ENCODE measurements around the gene CCDC18. TPM values are rescaled to one million over a fixed set of nuclear protein-coding genes. Genes with fewer than 3 reads are reported as not detected.

CCDC18 gene
- total and polyA plus RNA-seq, 2 experiments from 2014 or later: 16.3 to 47.9 TPM

DNA sequence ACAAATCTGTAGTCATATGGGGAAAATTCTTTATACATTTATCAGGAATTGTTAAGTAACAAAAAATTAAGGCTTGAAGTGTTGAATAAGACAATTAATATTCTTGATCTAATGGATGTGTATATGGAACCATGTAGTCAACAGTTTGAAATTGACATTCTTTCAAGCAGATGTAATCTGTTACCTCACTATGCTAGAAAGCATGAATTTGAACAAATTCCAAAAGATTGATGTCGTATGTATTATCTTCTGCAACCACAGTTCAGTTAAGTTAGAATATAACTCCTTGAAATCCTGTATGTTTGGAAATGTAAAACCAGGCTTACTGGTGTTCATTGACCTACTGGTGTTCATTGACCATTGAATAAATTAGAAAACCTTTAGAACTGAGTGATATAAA is 16.1 kb downstream of the CCDC18 start:
- Mint-ChIP-seq H3K4me3 (no peak overlapping the region), H3K9me3 (no peaks in the 10 kb centered on the region), H3K27ac (no peak overlapping the region)

More for the DNA sequence above, 16.1 kb downstream of the CCDC18 start:
- no peaks in the 10 kb centered on the region; the same call in 1 of the 2 replicates for H3K79me2 ChIP-seq (replicated peaks; ENCODE audit: insufficient read depth)
- no peak overlapping the region for H3K27ac ChIP-seq (ENCODE audit: low read depth)
- DNase-seq (ENCODE audit: low spot score): no peak
- TF ChIP-seq, protein P1, sequence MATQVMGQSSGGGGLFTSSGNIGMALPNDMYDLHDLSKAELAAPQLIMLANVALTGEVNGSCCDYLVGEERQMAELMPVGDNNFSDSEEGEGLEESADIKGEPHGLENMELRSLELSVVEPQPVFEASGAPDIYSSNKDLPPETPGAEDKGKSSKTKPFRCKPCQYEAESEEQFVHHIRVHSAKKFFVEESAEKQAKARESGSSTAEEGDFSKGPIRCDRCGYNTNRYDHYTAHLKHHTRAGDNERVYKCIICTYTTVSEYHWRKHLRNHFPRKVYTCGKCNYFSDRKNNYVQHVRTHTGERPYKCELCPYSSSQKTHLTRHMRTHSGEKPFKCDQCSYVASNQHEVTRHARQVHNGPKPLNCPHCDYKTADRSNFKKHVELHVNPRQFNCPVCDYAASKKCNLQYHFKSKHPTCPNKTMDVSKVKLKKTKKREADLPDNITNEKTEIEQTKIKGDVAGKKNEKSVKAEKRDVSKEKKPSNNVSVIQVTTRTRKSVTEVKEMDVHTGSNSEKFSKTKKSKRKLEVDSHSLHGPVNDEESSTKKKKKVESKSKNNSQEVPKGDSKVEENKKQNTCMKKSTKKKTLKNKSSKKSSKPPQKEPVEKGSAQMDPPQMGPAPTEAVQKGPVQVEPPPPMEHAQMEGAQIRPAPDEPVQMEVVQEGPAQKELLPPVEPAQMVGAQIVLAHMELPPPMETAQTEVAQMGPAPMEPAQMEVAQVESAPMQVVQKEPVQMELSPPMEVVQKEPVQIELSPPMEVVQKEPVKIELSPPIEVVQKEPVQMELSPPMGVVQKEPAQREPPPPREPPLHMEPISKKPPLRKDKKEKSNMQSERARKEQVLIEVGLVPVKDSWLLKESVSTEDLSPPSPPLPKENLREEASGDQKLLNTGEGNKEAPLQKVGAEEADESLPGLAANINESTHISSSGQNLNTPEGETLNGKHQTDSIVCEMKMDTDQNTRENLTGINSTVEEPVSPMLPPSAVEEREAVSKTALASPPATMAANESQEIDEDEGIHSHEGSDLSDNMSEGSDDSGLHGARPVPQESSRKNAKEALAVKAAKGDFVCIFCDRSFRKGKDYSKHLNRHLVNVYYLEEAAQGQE (IDR thresholded peaks at IDR 0.05; ENCODE audit: unreplicated experiment): no peak
- TF ChIP-seq, protein P2, sequence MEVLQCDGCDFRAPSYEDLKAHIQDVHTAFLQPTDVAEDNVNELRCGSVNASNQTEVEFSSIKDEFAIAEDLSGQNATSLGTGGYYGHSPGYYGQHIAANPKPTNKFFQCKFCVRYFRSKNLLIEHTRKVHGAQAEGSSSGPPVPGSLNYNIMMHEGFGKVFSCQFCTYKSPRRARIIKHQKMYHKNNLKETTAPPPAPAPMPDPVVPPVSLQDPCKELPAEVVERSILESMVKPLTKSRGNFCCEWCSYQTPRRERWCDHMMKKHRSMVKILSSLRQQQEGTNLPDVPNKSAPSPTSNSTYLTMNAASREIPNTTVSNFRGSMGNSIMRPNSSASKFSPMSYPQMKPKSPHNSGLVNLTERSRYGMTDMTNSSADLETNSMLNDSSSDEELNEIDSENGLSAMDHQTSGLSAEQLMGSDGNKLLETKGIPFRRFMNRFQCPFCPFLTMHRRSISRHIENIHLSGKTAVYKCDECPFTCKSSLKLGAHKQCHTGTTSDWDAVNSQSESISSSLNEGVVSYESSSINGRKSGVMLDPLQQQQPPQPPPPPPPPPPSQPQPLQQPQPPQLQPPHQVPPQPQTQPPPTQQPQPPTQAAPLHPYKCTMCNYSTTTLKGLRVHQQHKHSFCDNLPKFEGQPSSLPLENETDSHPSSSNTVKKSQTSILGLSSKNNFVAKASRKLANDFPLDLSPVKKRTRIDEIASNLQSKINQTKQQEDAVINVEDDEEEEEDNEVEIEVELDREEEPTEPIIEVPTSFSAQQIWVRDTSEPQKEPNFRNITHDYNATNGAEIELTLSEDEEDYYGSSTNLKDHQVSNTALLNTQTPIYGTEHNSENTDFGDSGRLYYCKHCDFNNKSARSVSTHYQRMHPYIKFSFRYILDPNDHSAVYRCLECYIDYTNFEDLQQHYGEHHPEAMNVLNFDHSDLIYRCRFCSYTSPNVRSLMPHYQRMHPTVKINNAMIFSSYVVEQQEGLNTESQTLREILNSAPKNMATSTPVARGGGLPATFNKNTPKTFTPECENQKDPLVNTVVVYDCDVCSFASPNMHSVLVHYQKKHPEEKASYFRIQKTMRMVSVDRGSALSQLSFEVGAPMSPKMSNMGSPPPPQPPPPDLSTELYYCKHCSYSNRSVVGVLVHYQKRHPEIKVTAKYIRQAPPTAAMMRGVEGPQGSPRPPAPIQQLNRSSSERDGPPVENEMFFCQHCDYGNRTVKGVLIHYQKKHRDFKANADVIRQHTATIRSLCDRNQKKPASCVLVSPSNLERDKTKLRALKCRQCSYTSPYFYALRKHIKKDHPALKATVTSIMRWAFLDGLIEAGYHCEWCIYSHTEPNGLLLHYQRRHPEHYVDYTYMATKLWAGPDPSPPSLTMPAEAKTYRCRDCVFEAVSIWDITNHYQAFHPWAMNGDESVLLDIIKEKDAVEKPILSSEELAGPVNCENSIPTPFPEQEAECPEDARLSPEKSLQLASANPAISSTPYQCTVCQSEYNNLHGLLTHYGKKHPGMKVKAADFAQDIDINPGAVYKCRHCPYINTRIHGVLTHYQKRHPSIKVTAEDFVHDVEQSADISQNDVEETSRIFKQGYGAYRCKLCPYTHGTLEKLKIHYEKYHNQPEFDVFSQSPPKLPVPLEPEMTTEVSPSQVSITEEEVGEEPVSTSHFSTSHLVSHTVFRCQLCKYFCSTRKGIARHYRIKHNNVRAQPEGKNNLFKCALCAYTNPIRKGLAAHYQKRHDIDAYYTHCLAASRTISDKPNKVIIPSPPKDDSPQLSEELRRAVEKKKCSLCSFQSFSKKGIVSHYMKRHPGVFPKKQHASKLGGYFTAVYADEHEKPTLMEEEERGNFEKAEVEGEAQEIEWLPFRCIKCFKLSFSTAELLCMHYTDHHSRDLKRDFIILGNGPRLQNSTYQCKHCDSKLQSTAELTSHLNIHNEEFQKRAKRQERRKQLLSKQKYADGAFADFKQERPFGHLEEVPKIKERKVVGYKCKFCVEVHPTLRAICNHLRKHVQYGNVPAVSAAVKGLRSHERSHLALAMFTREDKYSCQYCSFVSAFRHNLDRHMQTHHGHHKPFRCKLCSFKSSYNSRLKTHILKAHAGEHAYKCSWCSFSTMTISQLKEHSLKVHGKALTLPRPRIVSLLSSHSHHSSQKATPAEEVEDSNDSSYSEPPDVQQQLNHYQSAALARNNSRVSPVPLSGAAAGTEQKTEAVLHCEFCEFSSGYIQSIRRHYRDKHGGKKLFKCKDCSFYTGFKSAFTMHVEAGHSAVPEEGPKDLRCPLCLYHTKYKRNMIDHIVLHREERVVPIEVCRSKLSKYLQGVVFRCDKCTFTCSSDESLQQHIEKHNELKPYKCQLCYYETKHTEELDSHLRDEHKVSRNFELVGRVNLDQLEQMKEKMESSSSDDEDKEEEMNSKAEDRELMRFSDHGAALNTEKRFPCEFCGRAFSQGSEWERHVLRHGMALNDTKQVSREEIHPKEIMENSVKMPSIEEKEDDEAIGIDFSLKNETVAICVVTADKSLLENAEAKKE (CRISPR knock-in tag; IDR thresholded peaks at IDR 0.05): no peak
- no peak for TF ChIP-seq JUNB (IDR thresholded peaks at IDR 0.05; ENCODE audit: unreplicated experiment)
- no peak for TF ChIP-seq EZH2 (IDR thresholded peaks at IDR 0.05; ENCODE audit: low read depth, unreplicated experiment)
- TF ChIP-seq STAT1 (IDR thresholded peaks at IDR 0.05; ENCODE audit: unreplicated experiment): no peak
- TF ChIP-seq, protein P3, sequence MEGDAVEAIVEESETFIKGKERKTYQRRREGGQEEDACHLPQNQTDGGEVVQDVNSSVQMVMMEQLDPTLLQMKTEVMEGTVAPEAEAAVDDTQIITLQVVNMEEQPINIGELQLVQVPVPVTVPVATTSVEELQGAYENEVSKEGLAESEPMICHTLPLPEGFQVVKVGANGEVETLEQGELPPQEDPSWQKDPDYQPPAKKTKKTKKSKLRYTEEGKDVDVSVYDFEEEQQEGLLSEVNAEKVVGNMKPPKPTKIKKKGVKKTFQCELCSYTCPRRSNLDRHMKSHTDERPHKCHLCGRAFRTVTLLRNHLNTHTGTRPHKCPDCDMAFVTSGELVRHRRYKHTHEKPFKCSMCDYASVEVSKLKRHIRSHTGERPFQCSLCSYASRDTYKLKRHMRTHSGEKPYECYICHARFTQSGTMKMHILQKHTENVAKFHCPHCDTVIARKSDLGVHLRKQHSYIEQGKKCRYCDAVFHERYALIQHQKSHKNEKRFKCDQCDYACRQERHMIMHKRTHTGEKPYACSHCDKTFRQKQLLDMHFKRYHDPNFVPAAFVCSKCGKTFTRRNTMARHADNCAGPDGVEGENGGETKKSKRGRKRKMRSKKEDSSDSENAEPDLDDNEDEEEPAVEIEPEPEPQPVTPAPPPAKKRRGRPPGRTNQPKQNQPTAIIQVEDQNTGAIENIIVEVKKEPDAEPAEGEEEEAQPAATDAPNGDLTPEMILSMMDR (conservative IDR thresholded peaks at IDR 0.05; ENCODE audit: low read depth in 2 of 2): no peak
- no peak for TF ChIP-seq CREB1 (CRISPR knock-in tag; IDR thresholded peaks at IDR 0.05; ENCODE audit: low read depth)
- no peak for TF ChIP-seq POLR2AphosphoS5 (IDR thresholded peaks at IDR 0.05; ENCODE audit: low read depth)
- TF ChIP-seq ZNF114 (CRISPR knock-in tag; IDR thresholded peaks at IDR 0.05): no peak
- TF ChIP-seq ZNF331 (CRISPR knock-in tag; IDR thresholded peaks at IDR 0.05; ENCODE audit: low read depth): no peak
- TF ChIP-seq NANOG (IDR thresholded peaks at IDR 0.05; ENCODE audit: borderline replicate concordance): no peak
- TF ChIP-seq, protein P4, sequence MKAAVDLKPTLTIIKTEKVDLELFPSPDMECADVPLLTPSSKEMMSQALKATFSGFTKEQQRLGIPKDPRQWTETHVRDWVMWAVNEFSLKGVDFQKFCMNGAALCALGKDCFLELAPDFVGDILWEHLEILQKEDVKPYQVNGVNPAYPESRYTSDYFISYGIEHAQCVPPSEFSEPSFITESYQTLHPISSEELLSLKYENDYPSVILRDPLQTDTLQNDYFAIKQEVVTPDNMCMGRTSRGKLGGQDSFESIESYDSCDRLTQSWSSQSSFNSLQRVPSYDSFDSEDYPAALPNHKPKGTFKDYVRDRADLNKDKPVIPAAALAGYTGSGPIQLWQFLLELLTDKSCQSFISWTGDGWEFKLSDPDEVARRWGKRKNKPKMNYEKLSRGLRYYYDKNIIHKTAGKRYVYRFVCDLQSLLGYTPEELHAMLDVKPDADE (IDR thresholded peaks at IDR 0.05): no peak
- no peak for TF ChIP-seq EZH2phosphoT487 (IDR thresholded peaks at IDR 0.05; ENCODE audit: unreplicated experiment)
- Mint-ChIP-seq H3K36me3 (ENCODE audit: low read depth) (peaks cover 37% of the 10 kb centered on the region), H3K27me3 (ENCODE audit: insufficient read depth, low read depth, poor library complexity) (no peaks in the 10 kb centered on the region), H3K4me1 (no peaks in the 10 kb centered on the region)
- H3K36me3 ChIP-seq (ENCODE audit: insufficient read depth): peaks cover 13% of the 10 kb centered on the region
- no peak for ATAC-seq
- no peaks in the 10 kb centered on the region for H3F3A ChIP-seq (replicated peaks; ENCODE audit: low read depth)
- no peak overlapping the region for H3K4me2 ChIP-seq
- no peak overlapping the region for H3K4me3 ChIP-seq
- no peaks in the 10 kb centered on the region for H3K9me2 ChIP-seq (ENCODE audit: insufficient read depth)
- no peak overlapping the region for H2AFZ ChIP-seq
- no peaks in the 10 kb centered on the region for H3K4me1 ChIP-seq (ENCODE audit: insufficient read depth)
- H3K27me3 ChIP-seq (ENCODE audit: insufficient read depth): no peaks in the 10 kb centered on the region
- no peaks in the 10 kb centered on the region for H4K20me1 ChIP-seq (replicated peaks; ENCODE audit: insufficient read depth)
